GM19238 (cell line): ENCODE results near the gene ALKBH4.
"Not testable (repeated sequence)": the region's sequence is repeated elsewhere in the genome, so short reads cannot be mapped to it uniquely, and the experiment has no call there.

ENCODE experiments used
- DNase-seq: peaks from one replicate; pipeline ENCODE4 v3.0.0; 2011; ENCODE audit warnings: low spot score; ENCODE audit not compliant: insufficient read length

ALKBH4 gene

GRCh38 chr7:102429141-102429899, 35.3 kb downstream of the ALKBH4 start:
- no peak for DNase-seq

- no peak for DNase-seq
These were observed 37.7 kb downstream of the ALKBH4 start for GRCh38 chr7:102427019-102427405.

- peak; percentile 82 for DNase-seq
These were observed 38.2 kb downstream of the ALKBH4 start for GRCh38 chr7:102426268-102427018.

GRCh38 chr7:102425639-102426267, 38.9 kb downstream of the ALKBH4 start:
- DNase-seq = peak; percentile 75

GRCh38 chr7:102424787-102425218, 39.9 kb downstream of the ALKBH4 start:
- DNase-seq = no peak

GRCh38 chr7:102424129-102424551, 40.5 kb downstream of the ALKBH4 start:
- DNase-seq = no peak

- DNase-seq = no peak
These were observed 42.9 kb downstream of the ALKBH4 start for GRCh38 chr7:102421706-102422240.

- no peak for DNase-seq
These were observed 46.1 kb downstream of the ALKBH4 start for GRCh38 chr7:102418592-102418991.

GRCh38 chr7:102417105-102417504, 47.6 kb downstream of the ALKBH4 start:
- DNase-seq = no peak

- no peak for DNase-seq
These were observed 48.3 kb downstream of the ALKBH4 start for GRCh38 chr7:102416406-102416805.

GRCh38 chr7:102415685-102416225, 48.9 kb downstream of the ALKBH4 start:
- DNase-seq = peak; percentile 37

- DNase-seq = no peak
These were observed 51.1 kb downstream of the ALKBH4 start for GRCh38 chr7:102413611-102414010.

- no peak for DNase-seq
These were observed 51.6 kb downstream of the ALKBH4 start for GRCh38 chr7:102413091-102413490.

GRCh38 chr7:102412548-102412947, 52.1 kb downstream of the ALKBH4 start:
- DNase-seq = no peak

GRCh38 chr7:102410918-102411317, 53.7 kb downstream of the ALKBH4 start:
- no peak for DNase-seq

GRCh38 chr7:102410123-102410522, 54.5 kb downstream of the ALKBH4 start:
- no peak for DNase-seq

- no peak for DNase-seq
These were observed 55.3 kb downstream of the ALKBH4 start for GRCh38 chr7:102409340-102409739.

- DNase-seq = not testable (repeated sequence)
These were observed 56.1 kb downstream of the ALKBH4 start for GRCh38 chr7:102408530-102408929.

- no peak for DNase-seq
These were observed 56.8 kb downstream of the ALKBH4 start for GRCh38 chr7:102407910-102408309.
